ENCODE measurements around the gene CTNNA3.

The CTNNA3 gene

DNA sequence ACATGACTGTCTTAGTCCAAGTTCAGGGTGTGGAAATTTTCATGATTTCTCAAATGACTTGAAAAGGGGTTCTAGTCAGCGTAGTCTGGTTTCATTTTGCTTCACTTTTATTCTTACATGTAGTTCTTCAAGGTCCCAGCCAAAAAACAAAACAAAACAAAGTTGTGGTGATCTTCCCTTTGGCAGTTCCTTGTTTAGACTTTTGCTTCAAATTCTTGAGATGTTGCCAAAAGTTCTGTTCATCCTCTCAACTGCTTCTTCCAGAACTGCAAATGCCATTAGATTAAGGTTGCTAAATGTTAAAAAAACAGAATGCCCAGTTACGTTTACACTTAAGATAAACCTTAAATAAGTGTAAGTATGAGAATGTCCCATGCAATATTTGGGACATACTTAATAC is 1140.9 kb downstream of the CTNNA3 start:
- DNase-seq (ENCODE audit: low spot score): no peak

DNA sequence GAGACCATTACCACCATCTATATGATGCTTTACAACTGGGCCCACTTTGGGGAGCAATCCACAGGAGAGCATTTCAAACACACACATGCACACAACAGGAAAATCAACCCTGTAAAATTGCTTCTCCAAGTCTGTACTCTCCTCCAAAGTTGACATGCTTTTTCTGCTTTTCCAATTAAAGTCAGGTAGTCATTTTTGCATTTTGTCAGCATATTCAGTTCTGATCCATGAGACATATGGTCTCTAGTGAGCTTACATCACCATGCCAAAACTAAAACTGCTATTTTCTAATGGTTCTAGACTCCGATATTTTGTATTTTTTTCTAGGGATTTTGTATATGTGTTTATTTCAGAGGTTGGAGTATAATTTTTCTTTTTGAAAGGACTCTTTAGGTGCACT is 1143.7 kb downstream of the CTNNA3 start:
- no peak for DNase-seq (ENCODE audit: low spot score)

- DNase-seq (ENCODE audit: low spot score): no peak
Observed at GRCh38 chr10:66550351-66550750, 1145.6 kb downstream of the CTNNA3 start.

- no peak for DNase-seq (ENCODE audit: low spot score)
Observed at GRCh38 chr10:66538908-66539307, 1157.1 kb downstream of the CTNNA3 start.

DNA sequence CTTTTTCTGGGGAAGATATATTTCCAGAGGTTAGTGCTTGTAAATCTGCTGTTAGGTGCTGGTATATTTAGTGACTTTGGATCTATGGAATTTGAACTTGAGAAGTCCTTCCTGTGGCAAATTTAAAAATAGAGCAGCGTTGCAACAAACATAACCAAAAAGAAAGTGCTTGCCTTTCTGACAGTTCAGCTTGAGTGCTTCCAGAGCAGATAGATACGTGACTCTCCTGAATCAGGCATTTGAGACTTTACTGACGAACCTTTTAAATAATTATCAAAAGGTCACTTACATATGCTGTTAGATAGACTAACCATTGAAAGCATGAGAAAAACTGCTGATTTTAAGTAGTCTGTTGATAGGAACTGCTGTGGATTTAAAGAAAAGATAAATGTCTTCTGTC is 1157.6 kb downstream of the CTNNA3 start:
- DNase-seq (ENCODE audit: low spot score): no peak

GRCh38 chr10:66537186-66537585 is 1158.8 kb downstream of the CTNNA3 start:
- DNase-seq (ENCODE audit: low spot score): no peak

DNA sequence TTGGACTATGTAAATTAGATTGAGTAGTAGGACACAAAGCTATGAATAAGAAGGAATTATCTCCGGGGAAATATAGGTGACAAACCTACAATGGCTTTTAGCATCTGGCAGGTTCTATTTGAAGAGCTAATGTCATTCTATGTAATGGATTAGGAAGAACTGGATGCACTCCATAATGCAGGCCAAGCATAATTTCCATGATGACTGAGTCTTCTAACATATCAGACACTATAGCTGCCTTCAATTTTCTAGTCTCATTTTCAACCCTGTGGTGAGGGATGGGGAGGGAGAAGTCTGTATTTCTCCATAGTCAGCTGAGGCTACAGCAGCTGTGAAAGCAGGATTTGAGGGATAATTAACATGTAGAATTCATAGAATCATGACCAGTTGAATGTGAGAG is 1160.6 kb downstream of the CTNNA3 start:
- no peak for DNase-seq (ENCODE audit: low spot score)

GRCh38 chr10:66534866-66535265 is 1161.1 kb downstream of the CTNNA3 start:
- no peak for DNase-seq (ENCODE audit: low spot score)

DNA sequence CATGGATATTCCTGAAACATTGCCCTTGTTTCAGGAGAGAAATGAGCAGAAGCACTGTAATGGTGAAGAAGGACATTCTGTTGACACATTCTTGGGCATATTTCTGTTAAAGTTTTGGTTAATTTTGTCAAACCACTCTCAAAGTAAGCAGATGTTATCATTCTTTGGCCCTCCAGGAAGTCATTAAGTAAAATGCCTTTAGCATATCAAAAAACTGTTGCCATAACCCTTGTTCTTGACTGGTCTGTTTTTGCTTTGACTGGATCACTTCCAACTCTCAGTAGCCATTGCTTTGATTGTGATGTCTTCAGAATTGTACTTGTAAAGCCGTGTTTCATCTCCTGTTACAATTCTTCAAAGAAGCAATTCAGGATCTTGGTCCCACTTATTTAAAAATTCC is 1174.5 kb downstream of the CTNNA3 start:
- no peak for DNase-seq (ENCODE audit: low spot score)

DNA sequence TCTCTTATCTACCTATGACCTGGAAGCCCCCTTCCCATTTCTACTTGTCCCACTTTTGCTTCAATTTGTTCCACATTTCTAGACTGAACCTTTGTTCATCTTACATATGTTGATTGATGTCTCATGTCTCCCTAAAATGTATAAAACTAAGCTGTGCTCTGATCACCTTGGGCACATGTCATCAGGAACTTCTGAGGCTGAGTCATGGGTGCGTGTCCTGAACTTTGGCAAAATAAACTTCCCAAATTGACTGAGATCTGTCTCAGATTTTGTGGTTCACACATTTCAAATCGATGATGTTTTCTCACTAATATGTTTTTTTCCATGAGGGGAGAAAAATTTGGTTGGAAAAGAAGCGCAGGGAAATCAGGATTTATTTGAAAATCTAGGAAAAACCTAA is 1176.4 kb downstream of the CTNNA3 start:
- no peak for DNase-seq (ENCODE audit: low spot score)

- no peak for DNase-seq (ENCODE audit: low spot score)
Observed at GRCh38 chr10:66514666-66515065, 1181.3 kb downstream of the CTNNA3 start.

DNA sequence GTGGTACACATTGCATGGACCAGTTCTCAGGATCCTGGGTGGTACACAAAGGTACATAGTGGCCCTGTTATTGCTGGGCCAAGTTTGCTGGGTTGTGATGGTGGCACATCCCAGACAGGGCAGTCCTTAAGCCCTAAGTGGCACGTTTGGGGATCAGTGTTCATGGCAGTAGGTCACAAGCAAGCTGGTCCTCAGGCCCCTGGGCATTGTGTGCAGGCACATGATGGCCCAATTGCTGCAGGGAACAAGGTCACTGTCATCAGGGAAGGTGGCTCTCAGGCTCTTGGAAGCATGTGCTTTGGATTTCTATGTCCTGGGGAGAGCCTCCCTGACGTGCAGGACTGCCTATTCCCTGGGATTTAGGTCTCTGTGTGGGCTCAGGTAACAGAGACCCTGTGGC is 1182.5 kb downstream of the CTNNA3 start:
- no peak for DNase-seq (ENCODE audit: low spot score)

- DNase-seq (ENCODE audit: low spot score): no peak
Observed at GRCh38 chr10:66505003-66505657, 1190.9 kb downstream of the CTNNA3 start.

DNA sequence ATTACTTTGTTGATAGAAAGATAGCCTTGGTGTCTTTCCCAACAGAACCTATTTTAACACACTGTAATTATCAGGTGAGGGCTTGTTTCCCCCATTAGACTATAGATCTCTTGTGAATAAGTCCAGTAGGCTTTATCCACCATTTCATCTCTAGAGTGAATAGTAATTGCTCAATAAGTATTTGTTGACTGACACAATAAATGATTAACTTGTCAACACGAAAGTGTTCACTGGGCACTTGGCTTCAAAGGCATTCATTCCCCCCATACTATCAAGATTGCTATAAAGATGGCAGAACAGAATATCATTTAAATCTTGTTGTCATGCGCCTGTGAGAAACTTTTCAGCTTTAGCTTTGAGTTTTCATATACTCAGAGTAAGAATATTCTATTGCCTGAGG is 1194.6 kb downstream of the CTNNA3 start:
- no peak for DNase-seq (ENCODE audit: low spot score)

GRCh38 chr10:66483966-66484365 is 1212.0 kb downstream of the CTNNA3 start:
- DNase-seq (ENCODE audit: low spot score): no peak

DNA sequence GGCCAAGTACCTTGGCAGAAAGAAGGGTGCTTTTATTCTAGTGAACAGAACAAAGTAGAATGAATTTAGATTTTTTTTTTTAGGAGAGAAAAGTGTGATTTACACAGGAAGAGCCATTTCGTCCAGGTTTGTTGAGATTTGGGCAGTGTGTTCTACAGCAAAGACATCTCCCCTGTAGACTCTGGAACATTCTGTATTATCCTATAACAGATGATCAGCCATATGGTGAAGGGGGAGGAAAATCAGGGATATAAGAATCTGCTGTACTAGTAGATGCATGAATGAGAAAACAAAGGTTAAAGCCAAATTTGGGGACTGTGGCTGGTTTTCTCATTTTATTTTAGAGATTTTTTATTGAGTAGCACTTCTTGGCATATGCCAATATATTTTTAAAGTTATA is 1223.8 kb downstream of the CTNNA3 start:
- DNase-seq (ENCODE audit: low spot score): no peak

DNA sequence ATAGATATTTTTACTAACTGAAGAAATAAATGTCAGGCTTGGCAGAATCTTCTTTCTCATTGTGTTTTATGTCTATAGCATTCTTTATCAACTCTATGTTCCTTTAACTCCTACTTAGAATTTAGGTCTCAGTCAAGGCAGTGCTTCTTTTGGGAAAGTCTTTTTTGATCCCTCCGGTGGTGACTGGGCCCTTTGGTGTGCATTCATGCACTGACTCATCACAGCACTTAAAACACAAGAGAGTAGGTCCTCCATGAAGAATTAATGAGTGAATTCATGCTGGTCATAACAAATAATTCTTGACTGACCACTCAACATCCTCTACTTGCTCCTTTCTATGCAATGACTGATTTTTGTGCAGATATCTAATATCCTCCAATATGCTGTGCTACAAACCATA is 1229.0 kb downstream of the CTNNA3 start:
- DNase-seq (ENCODE audit: low spot score): no peak

- DNase-seq (ENCODE audit: low spot score): no peak
Observed at GRCh38 chr10:66466622-66467021, 1229.4 kb downstream of the CTNNA3 start.

DNA sequence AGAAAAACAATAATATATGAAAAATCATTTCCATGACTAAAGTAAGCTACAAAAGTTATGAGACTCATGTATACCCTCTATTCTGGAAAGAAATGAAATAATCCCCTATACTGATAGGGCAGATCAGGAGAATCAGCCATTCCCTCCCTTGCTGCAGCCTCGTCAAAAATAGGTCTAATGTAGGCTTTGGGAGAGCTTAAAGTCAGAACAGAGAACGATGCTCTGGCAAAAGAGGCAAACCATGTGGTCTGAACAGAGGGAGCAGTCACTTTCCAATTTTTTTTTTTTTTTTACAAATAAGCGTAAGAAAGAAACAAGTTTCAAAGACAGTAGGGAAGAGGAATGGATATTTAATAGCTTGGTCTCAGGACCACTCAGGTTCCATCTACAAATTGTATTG is 1232.4 kb downstream of the CTNNA3 start:
- no peak for DNase-seq (ENCODE audit: low spot score)

DNA sequence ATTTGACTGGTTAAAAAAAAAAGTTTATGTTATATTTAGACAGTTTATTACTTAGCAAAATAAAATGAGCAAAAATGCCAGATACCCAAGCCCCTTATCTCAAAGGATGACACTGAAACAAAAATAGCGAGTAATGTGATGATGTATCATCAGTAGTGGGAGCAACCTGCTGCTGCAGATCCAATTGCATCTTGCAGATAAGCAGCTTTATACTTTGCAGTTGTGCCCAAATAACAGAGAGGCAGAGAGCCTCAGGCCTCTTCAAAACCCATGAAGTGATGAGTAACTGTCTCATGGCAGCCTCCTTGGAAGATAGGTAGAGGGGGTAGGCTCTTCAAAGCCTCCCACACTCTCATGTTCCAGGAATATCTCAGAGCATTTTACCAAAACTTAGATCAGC is 1238.4 kb downstream of the CTNNA3 start:
- DNase-seq (ENCODE audit: low spot score): no peak

GRCh38 chr10:66455304-66455703 is 1240.7 kb downstream of the CTNNA3 start:
- no peak for DNase-seq (ENCODE audit: low spot score)

DNA sequence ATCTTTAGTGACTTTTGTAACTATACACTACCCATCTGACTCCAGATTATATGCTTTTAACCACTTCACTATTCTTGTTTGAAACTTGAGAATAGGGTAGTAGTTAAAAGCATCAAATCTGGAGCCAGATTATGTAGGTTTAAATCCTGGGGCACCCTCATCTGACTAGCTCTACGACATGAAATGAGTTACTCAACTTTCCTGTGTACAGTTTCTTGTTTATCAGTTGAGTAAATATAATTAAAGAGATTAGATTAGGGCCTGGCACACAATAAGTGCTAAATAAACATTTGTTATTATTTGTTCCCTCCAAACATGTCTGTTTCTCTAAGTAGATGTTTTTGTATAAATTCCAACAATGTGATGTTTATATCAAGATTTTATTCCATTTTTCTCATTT is 1255.4 kb downstream of the CTNNA3 start:
- no peak for DNase-seq (ENCODE audit: low spot score)

GRCh38 chr10:66414943-66415342 is 1281.1 kb downstream of the CTNNA3 start:
- no peak for DNase-seq (ENCODE audit: low spot score)

GRCh38 chr10:66405566-66405965 is 1290.4 kb downstream of the CTNNA3 start:
- no peak for DNase-seq (ENCODE audit: low spot score)

Measured in SK-N-DZ (cell line).